K562 (cell line): ENCODE measurements around the gene EXTL1. TPM values are rescaled to one million over a fixed set of nuclear protein-coding genes. Genes with fewer than 3 reads are reported as not detected.

Experiments
- BCLAF1 ChIP-seq, 2 experiments: fragments of 450-650 bp in 1 of 2; IDR thresholded peaks; 2 replicates each; pipeline ENCODE4 v1.6.1; 2011 to 2017; ENCODE audit warnings: low read depth in 2 of 2, antibody characterized with exemption in 1 of 2, borderline replicate concordance in 1 of 2, low read length in 1 of 2, mild to moderate bottlenecking in 1 of 2, mixed read lengths in 1 of 2; ENCODE audit not compliant: control insufficient read depth in 1 of 2
- BRF2 ChIP-seq: IDR thresholded peaks from 3 replicates; pipeline ENCODE4 v1.6.1; 2011; ENCODE audit warnings: borderline replicate concordance, mild to moderate bottlenecking; ENCODE audit not compliant: insufficient read length, insufficient read depth
- CBX3 ChIP-seq, 2 experiments: IDR thresholded peaks; 1 replicate in 1 of 2; 2 replicates in 1 of 2; pipeline ENCODE4 v1.6.1; 2012; ENCODE audit warnings: inconsistent platforms in 2 of 2, low read length in 2 of 2, borderline replicate concordance in 1 of 2, control low read depth in 1 of 2
- CHCHD3 ChIP-seq: fragments of 250-450 bp; sonication (Bioruptor Pico); IDR thresholded peaks from 2 replicates; pipeline ENCODE4 v2.1.2; 2022; ENCODE audit warnings: mild to moderate bottlenecking
- DPF2 ChIP-seq: fragments of 450-650 bp; IDR thresholded peaks from 2 replicates; pipeline ENCODE4 v1.6.1; 2016
- KLF13 ChIP-seq: fragments of 450-650 bp; IDR thresholded peaks from 2 replicates; pipeline ENCODE4 v1.6.1; 2016; ENCODE audit warnings: missing genetic modification characterization, low read depth, mild to moderate bottlenecking, missing compliant biosample characterization, moderate library complexity, borderline replicate concordance
- NFXL1 ChIP-seq: fragments of 450-650 bp; formaldehyde crosslinking; IDR thresholded peaks from 2 replicates; pipeline ENCODE4 v1.4.0; 2021; ENCODE audit warnings: mild to moderate bottlenecking
- OTX1 ChIP-seq: fragments of 450-650 bp; formaldehyde crosslinking; IDR thresholded peaks from 2 replicates; pipeline ENCODE4 v1.4.0; 2022; ENCODE audit warnings: mild to moderate bottlenecking
- RBBP5 ChIP-seq: fragments of 200-600 bp; sonication (generic); IDR thresholded peaks from 2 replicates; pipeline ENCODE4 v1.6.1; 2012; ENCODE audit warnings: borderline replicate concordance, mild to moderate bottlenecking, low read length, control low read depth, inconsistent platforms; ENCODE audit not compliant: insufficient read depth, poor library complexity, severe bottlenecking
- RBFOX2 ChIP-seq: fragments of 200-400 bp; formaldehyde crosslinking; IDR thresholded peaks from 2 replicates; pipeline ENCODE4 v1.6.1; 2017; ENCODE audit warnings: low read depth, mild to moderate bottlenecking, low read length, moderate library complexity
- SIN3B ChIP-seq: fragments of 450-650 bp; IDR thresholded peaks from 2 replicates; pipeline ENCODE4 v1.6.1; 2017; ENCODE audit warnings: low read depth, mild to moderate bottlenecking, moderate library complexity
- SREBF1 ChIP-seq: fragments of 150-350 bp; IDR thresholded peaks from 2 replicates; pipeline ENCODE4 v1.6.1; 2014; ENCODE audit warnings: antibody characterized with exemption, low read depth, low read length, borderline replicate concordance
- THAP7 ChIP-seq: fragments of 250-450 bp; sonication (Bioruptor Pico); IDR thresholded peaks from 2 replicates; pipeline ENCODE4 v1.5.0; 2021
- VEZF1 ChIP-seq: fragments of 200-800 bp; sonication (Bioruptor generic); IDR thresholded peaks from 2 replicates; pipeline ENCODE4 v1.6.1; 2017; ENCODE audit warnings: missing genetic modification characterization, missing compliant biosample characterization
- ZNF354B ChIP-seq: fragments of 250-450 bp; sonication (Bioruptor Pico); IDR thresholded peaks from 2 replicates; pipeline ENCODE4 v1.4.0; 2020
- ZNF395 ChIP-seq: fragments of 200-800 bp; sonication (Bioruptor generic); IDR thresholded peaks from 2 replicates; pipeline ENCODE4 v1.6.1; 2017; ENCODE audit warnings: missing genetic modification characterization, missing compliant biosample characterization
- ZNF586 ChIP-seq: fragments of 450-650 bp; formaldehyde crosslinking; conservative IDR thresholded peaks from 2 replicates; pipeline ENCODE4 v1.4.0; 2020; ENCODE audit warnings: mild to moderate bottlenecking, moderate library complexity
- polyA plus RNA-seq, 8 experiments: library from polyadenylated mRNA; depleted of rRNA in 4 of 8; stranded (reverse) in 5 of 8; unstranded in 3 of 8; fragments of >200 nt; fragmentation: Nextera tagmentation in 2 of 8; fragmentation: Illumina TruSeq in 1 of 8; extraction: Ambion mirVana in 2 of 8; extraction: Trizol in 1 of 8; gene quantifications; 2 replicates each; pipeline versions ENCODE4 v1.2.1 to v1.2.3, GENCODE V29; 2011 to 2014; ENCODE audit warnings: inconsistent platforms in 1 of 8, missing spikeins in 1 of 8
- total RNA-seq, 7 experiments: library from RNA; depleted of rRNA in 6 of 7; stranded (reverse); fragments of >200 nt in 6 of 7; fragmentation: Illumina TruSeq in 2 of 7; extraction: Trizol in 2 of 7; gene quantifications; 2 replicates each; pipeline versions ENCODE4 v1.2.1 to v1.2.3, GENCODE V29; 2011 to 2021; ENCODE audit warnings: low replicate concordance in 1 of 7

Gene EXTL1
- total and polyA plus RNA-seq, 9 of the 15 experiments (the other 6 are each of a cell fraction or from before 2014, with no cell fraction given), result 0.04 to 0.23 (median 0.08) TPM; not detected in 3

GRCh38 chr1:25997828-25998761, 23.5 kb upstream of the EXTL1 start, which contains the start of gene PAFAH2 (continued):
- TF ChIP-seq BCLAF1 (IDR thresholded peaks at IDR 0.05; ENCODE audit: borderline replicate concordance in 1 of 2, control insufficient read depth in 1 of 2, low read depth in 2 of 2, low read length in 1 of 2) (peak in 1 of 2 experiments; percentile 89; a peak in 2 of 4 replicates), ZNF586 (CRISPR knock-in tag) (no peak), KLF13 (tag) (peak; percentile 96), RBFOX2 (peak; percentile 61), RBBP5 (peak; percentile 56), SREBF1 (peak; percentile 83; the same call in 1 of the 2 replicates), NFXL1 (CRISPR knock-in tag) (no peak), ZNF354B (CRISPR knock-in tag) (0 out of 2 replicates have a peak, but pooled peaks have one; percentile 11), SIN3B (peak; percentile 57; the same call in 1 of the 2 replicates), CHCHD3 (CRISPR knock-in tag) (peak; percentile 45; the same call in 1 of the 2 replicates), VEZF1 (CRISPR knock-in tag) (peak; percentile 82), OTX1 (CRISPR knock-in tag) (no peak), CBX3 (IDR thresholded peaks at IDR 0.05; ENCODE audit: borderline replicate concordance in 1 of 2, low read length in 2 of 2) (peak in 1 of 2 experiments; percentile 97; a peak in 2 of 3 replicates), ZNF395 (peak; percentile 97), DPF2 (peak; percentile 90), BRF2 (no peak), THAP7 (0 out of 2 replicates have a peak, but pooled peaks have one; percentile 24)
